ENCODE measurements around the gene TMEM184B.

DNA sequence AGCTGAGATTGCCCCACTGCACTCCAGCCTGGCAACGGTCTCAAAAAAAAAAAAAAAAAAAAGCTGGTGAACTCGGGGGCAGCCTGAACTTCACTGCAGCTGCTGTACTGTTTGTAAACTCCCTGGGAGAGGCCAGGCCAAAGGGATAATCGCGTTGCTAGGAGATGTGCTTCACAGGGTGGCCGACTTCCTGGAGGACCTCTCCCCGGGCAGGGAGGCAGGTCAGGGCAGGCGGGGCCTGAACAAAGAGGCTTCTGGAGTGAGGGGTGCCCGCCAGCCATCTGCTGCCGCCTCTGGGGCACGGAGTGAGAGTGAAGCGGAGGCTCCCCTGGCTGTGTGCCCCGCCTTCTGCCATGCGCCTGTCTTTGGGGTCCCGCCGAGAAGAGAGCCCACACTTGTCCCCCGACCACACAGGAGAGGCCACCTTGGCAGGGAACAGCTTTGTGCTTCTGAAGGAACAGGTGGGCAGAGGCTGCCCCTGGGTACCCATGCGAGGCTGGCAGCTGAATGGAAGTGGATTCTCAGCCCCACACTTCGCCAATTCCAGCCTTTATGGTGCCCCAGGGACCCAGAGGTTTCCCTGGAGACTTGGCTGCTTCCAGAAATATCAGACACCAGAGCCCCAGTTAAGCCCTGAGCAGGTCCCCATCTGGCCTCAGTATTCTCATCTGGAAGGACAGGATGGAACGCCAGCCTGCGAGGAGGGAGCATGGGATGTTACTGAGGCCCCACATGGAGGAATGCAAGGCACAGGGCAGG is 29.6 kb downstream of the TMEM184B start:
- TF ChIP-seq POLR2AphosphoS5 (IDR thresholded peaks at IDR 0.05) = peak in 2 of 3 donors; percentile 23 to 31
- TF ChIP-seq POLR2A (IDR thresholded peaks at IDR 0.05) = no peak
- no peak for TF ChIP-seq CTCF (IDR thresholded peaks at IDR 0.05)
